Smooth muscle cell (in vitro differentiated cells): ENCODE measurements around the gene ATM. TPM values are rescaled to one million over a fixed set of nuclear protein-coding genes. Genes with fewer than 3 reads are reported as not detected.

ENCODE experiments used
- DNase-seq: peaks from one replicate; lab custom pipeline; 2025; ENCODE audit not compliant: unreplicated experiment; lab: John Stamatoyannopoulos, UW
- H2AFZ ChIP-seq: fragments of 200-600 bp; sonication (generic); 2 replicates; pipeline ENCODE4 v1.6.0; 2016; ENCODE audit warnings: antibody characterized with exemption, low read depth, mild to moderate bottlenecking
- H3F3A ChIP-seq: fragments of 200-600 bp; sonication (generic); 2 replicates; pipeline ENCODE4 v1.6.0; 2017; ENCODE audit warnings: antibody characterized with exemption, low read depth
- H3K27ac ChIP-seq: fragments of 200-600 bp; sonication (generic); 2 replicates; pipeline ENCODE4 v1.5.1; 2016; ENCODE audit warnings: low read depth, mild to moderate bottlenecking
- H3K27me3 ChIP-seq: fragments of 200-600 bp; sonication (generic); 2 replicates; pipeline ENCODE4 v1.6.1; 2016; ENCODE audit warnings: low read depth, mild to moderate bottlenecking
- H3K36me3 ChIP-seq: fragments of 200-600 bp; sonication (generic); 2 replicates; pipeline ENCODE4 v1.5.1; 2016; ENCODE audit warnings: low read depth
- H3K4me1 ChIP-seq: fragments of 200-600 bp; sonication (generic); 2 replicates; pipeline ENCODE4 v1.5.1; 2016; ENCODE audit warnings: low read depth
- H3K4me2 ChIP-seq: fragments of 200-600 bp; sonication (generic); 2 replicates; pipeline ENCODE4 v1.6.0; 2016; ENCODE audit warnings: mild to moderate bottlenecking
- H3K4me3 ChIP-seq: fragments of 200-600 bp; sonication (generic); 2 replicates; pipeline ENCODE4 v1.5.1; 2016; ENCODE audit warnings: mild to moderate bottlenecking
- H3K79me2 ChIP-seq: fragments of 200-600 bp; sonication (generic); 2 replicates; pipeline ENCODE4 v1.6.0; 2016; ENCODE audit warnings: low read depth, mild to moderate bottlenecking
- H3K9ac ChIP-seq: fragments of 200-600 bp; sonication (generic); 2 replicates; pipeline ENCODE4 v1.6.0; 2016; ENCODE audit warnings: low read depth
- H3K9me3 ChIP-seq: fragments of 200-600 bp; sonication (generic); replicated peaks from 2 replicates; pipeline ENCODE4 v1.5.1; 2016; ENCODE audit warnings: low read depth
- H4K20me1 ChIP-seq: fragments of 200-600 bp; sonication (generic); 2 replicates; pipeline ENCODE4 v1.6.0; 2016; ENCODE audit warnings: low read depth
- CTCF ChIP-seq: fragments of 200-600 bp; sonication (generic); IDR thresholded peaks from 2 replicates; pipeline ENCODE4 v1.5.1; 2017; ENCODE audit warnings: borderline replicate concordance, mild to moderate bottlenecking, antibody characterized with exemption; ENCODE audit not compliant: insufficient read depth, poor library complexity, severe bottlenecking
- WGBS: methylation state at CpG from one replicate; pipeline ENCODE4 v1.1.7; 2016; ENCODE audit warnings: low lambda C conversion rate; 5-methylcytosine and 5-hydroxymethylcytosine counted together
- polyA plus RNA-seq: library from polyadenylated mRNA; unstranded; fragments of >200 nt; fragmentation: Nextera tagmentation; extraction: Ambion mirVana; gene quantifications from 2 replicates; pipeline ENCODE4 v1.2.1, GENCODE V29; 2016
- total RNA-seq: library from RNA; depleted of rRNA; stranded (reverse); fragments of >200 nt; gene quantifications from 2 replicates; pipeline ENCODE4 v1.2.3, GENCODE V29; 2014

Gene ATM
- total and polyA plus RNA-seq, 2 experiments from 2014 or later = 7.6 to 64.6 TPM

- Histone ChIP-seq H3K4me3 (no peak overlapping the region), H2AFZ (no peak overlapping the region)
- 94% methylated on average over 6 of the region's 6 CpGs for WGBS
Observed at GRCh38 chr11:108289699-108290098, 66.8 kb downstream of the ATM start.

GRCh38 chr11:108293229-108293628, 70.4 kb downstream of the ATM start:
- no peak for TF ChIP-seq CTCF
- no peak overlapping the region for H2AFZ ChIP-seq
- no peak overlapping the region for H3K27ac ChIP-seq
- no peak overlapping the region for H3K9ac ChIP-seq
- no peaks in the 10 kb centered on the region for H3K79me2 ChIP-seq
- no peaks in the 10 kb centered on the region for H4K20me1 ChIP-seq
- no peaks in the 10 kb centered on the region for H3K9me3 ChIP-seq
- peaks cover 9% of the 10 kb centered on the region for H3K36me3 ChIP-seq
- no peaks in the 10 kb centered on the region for H3K4me1 ChIP-seq
- DNase-seq = no peak
- no peaks in the 10 kb centered on the region for H3F3A ChIP-seq
- no peaks in the 10 kb centered on the region for H3K27me3 ChIP-seq
- no peak overlapping the region for H3K4me2 ChIP-seq
- 98% methylated on average over 3 of the region's 3 CpGs for WGBS
- no peak overlapping the region for H3K4me3 ChIP-seq

More at GRCh38 chr11:108289699-108290098, 66.8 kb downstream of the ATM start:
- Histone ChIP-seq H3K4me1 (no peaks in the 10 kb centered on the region), H3K27me3 (no peaks in the 10 kb centered on the region), H3K27ac (no peak overlapping the region), H3K4me2 (no peak overlapping the region), H3K36me3 (peaks cover 19% of the 10 kb centered on the region), H3K9ac (no peak overlapping the region), H3K9me3 (no peaks in the 10 kb centered on the region), H4K20me1 (no peaks in the 10 kb centered on the region), H3F3A (no peaks in the 10 kb centered on the region), H3K79me2 (no peaks in the 10 kb centered on the region)
- no peak for TF ChIP-seq CTCF
- no peak for DNase-seq

GRCh38 chr11:108302121-108302785, 79.4 kb downstream of the ATM start:
- H3K9me3 ChIP-seq = no peaks in the 10 kb centered on the region
- no peaks in the 10 kb centered on the region for H3F3A ChIP-seq
- H3K4me3 ChIP-seq = no peak overlapping the region
- H3K4me1 ChIP-seq = no peaks in the 10 kb centered on the region
- H2AFZ ChIP-seq = no peak overlapping the region
- H3K79me2 ChIP-seq = no peaks in the 10 kb centered on the region
- WGBS = 100% methylated on average over 1 of the region's 1 CpG
- no peaks in the 10 kb centered on the region for H3K27me3 ChIP-seq
- no peak for TF ChIP-seq CTCF
- H3K9ac ChIP-seq = no peak overlapping the region
- no peaks in the 10 kb centered on the region for H4K20me1 ChIP-seq
- no peak overlapping the region for H3K4me2 ChIP-seq
- H3K27ac ChIP-seq = no peak overlapping the region
- peaks cover 7% of the 10 kb centered on the region for H3K36me3 ChIP-seq
- DNase-seq = no peak

GRCh38 chr11:108307751-108308150, 84.9 kb downstream of the ATM start:
- WGBS = 99% methylated on average over 3 of the region's 3 CpGs
- no peak for DNase-seq
- Histone ChIP-seq H3K27ac (no peak overlapping the region), H3K9me3 (no peaks in the 10 kb centered on the region), H3F3A (no peaks in the 10 kb centered on the region), H3K4me2 (no peak overlapping the region), H3K4me1 (no peaks in the 10 kb centered on the region), H3K36me3 (peaks cover 7% of the 10 kb centered on the region), H3K27me3 (no peaks in the 10 kb centered on the region), H3K9ac (no peak overlapping the region), H3K79me2 (no peaks in the 10 kb centered on the region), H4K20me1 (no peaks in the 10 kb centered on the region), H3K4me3 (no peak overlapping the region), H2AFZ (no peak overlapping the region)
- TF ChIP-seq CTCF = no peak
